Measurements from ENCODE around the gene SPTA1.

- TF ChIP-seq POLR2A (IDR thresholded peaks at IDR 0.05) (no peak), CTCF (IDR thresholded peaks at IDR 0.05) (no peak)
Measured at GRCh38 chr1:158607296-158607695, 79.2 kb downstream of the SPTA1 start.

Data from adrenal gland (tissue), 5 donors.